Right lobe of liver (tissue), 6 donors: ENCODE measurements around the gene HOXA1. TPM values are rescaled to one million over a fixed set of nuclear protein-coding genes. Genes with fewer than 3 reads are reported as not detected.

ENCODE experiments used
- ATAC-seq, 4 donors: fragments of 200-7000 bp; cut with Tn5 transposase; one replicate each; pipeline ENCODE4 v1.9.1; 2020; ENCODE audit warnings: mild to moderate bottlenecking in 4 of 4, moderate library complexity in 4 of 4
- DNase-seq, 3 donors: peaks; one replicate each; pipeline ENCODE4 v3.0.0-alpha.2; 2020
- H3K27ac ChIP-seq, 3 donors: fragments of 200-600 bp; one replicate each; pipeline ENCODE4 v1.8.0; 2022
- H3K27me3 ChIP-seq, 2 donors: fragments of 200-600 bp; one replicate each; pipeline ENCODE4 v1.8.0; 2022
- H3K36me3 ChIP-seq, 4 donors: fragments of 200-600 bp; sonication (generic) in 1 of 4; one replicate each; pipeline versions ENCODE4 v1.5.1 to v1.8.0; 2017 to 2022; ENCODE audit warnings: control low read depth in 1 of 4
- H3K4me1 ChIP-seq, 4 donors: fragments of 200-600 bp; sonication (generic) in 1 of 4; one replicate each; pipeline versions ENCODE4 v1.5.1 to v1.8.0; 2017 to 2022; ENCODE audit warnings: control low read depth in 1 of 4
- H3K4me3 ChIP-seq, 3 donors: fragments of 200-600 bp; one replicate each; pipeline ENCODE4 v1.8.0; 2022
- H3K9me3 ChIP-seq, 4 donors: fragments of 200-600 bp; sonication (generic) in 1 of 4; one replicate each; pipeline versions ENCODE4 v1.5.1 to v1.8.0; 2017 to 2022; ENCODE audit warnings: control low read depth in 1 of 4
- POLR2A ChIP-seq: fragments of 450-650 bp; IDR thresholded peaks from one replicate; pipeline ENCODE4 v1.6.1; 2017; ENCODE audit warnings: antibody characterized with exemption, mild to moderate bottlenecking
- WGBS: methylation state at CpG from one replicate; pipeline ENCODE4 v1.1.6; 2018; ENCODE audit warnings: low coverage, low lambda C conversion rate; ENCODE audit not compliant: insufficient coverage; ENCODE audit errors: missing lambda C conversion rate; 5-methylcytosine and 5-hydroxymethylcytosine counted together
- intact Hi-C, 2 donors: fragments of 100-400 bp; cut with DNase I; formaldehyde crosslinking; loops; one replicate each; pipeline versions ENCODE4 v1.11.2 to v1.14.1; 2022
- total RNA-seq, 6 experiments: library from RNA; depleted of rRNA in 2 of 6; stranded (reverse); fragments of >200 nt in 2 of 6; fragmentation: NEBNext Ultra II Directional in 3 of 6; extraction: Animal tissue kit (Norgen Biotek cat#: 25700) in 3 of 6; gene quantifications; one replicate each; pipeline versions ENCODE4 v1.1.0 to v1.2.4, GENCODE V29; 2016 to 2023
- TF ChIP-seq, protein P1 (sequence below), 4 donors: fragments of 200-600 bp in 3 of 4; fragments of 450-650 bp in 1 of 4; IDR thresholded peaks; one replicate each; pipeline versions ENCODE4 v1.5.1 to v1.8.0; 2016 to 2022; ENCODE audit warnings: antibody characterized with exemption in 4 of 4, mild to moderate bottlenecking in 2 of 4
- donor health status: DM: no; HTN: yes; CAD: no.
- donor health status: DM: no; HTN: no; CAD: no.
- donor health status: DM: no; HTN: no; CAD: no.
- donor health status: DM: no; HTN: yes; CAD: no.
- donor health status: DM: no; HTN: yes; CAD: no.

HOXA1 gene
- total RNA-seq, 6 experiments from 2014 or later: 0.09 to 0.31 (median 0.17) TPM; not detected in 1

DNA sequence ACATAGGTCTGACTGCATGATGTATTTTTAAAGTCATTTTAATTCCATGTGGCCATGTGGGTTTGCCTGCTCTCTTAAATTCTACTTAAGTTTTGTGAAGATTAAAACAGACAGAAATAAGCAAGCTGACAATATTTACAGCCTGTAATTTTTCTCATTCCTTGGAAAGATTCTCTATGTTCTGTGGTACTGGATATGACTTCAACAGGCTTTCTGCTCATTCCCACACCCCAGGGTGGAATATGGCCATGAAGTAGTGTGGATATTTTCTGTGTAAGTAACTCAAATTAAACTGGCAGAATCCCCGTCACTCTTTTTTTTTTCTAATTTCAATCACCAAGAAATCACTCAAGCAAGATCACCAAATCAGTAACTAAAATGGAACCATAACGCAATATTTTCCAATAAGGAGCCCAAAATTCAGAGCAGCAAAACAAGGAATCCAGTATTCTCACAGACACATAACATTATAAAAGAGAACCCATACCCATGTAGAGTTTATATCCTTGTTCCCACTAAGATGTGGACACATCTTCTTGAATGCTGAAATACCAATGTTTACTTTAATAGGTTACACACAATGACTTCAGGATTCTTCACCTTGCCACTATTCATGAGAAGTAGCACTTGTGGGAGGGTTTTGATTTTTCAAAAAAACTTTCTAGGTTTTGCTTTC lies 42.0 kb upstream of the HOXA1 start:
- no peak overlapping the region for H3K4me3 ChIP-seq
- intact Hi-C loops: no loop called here
- ATAC-seq (no peak), DNase-seq (no peak)
- no peak for TF ChIP-seq POLR2A
- TF ChIP-seq, protein P1, sequence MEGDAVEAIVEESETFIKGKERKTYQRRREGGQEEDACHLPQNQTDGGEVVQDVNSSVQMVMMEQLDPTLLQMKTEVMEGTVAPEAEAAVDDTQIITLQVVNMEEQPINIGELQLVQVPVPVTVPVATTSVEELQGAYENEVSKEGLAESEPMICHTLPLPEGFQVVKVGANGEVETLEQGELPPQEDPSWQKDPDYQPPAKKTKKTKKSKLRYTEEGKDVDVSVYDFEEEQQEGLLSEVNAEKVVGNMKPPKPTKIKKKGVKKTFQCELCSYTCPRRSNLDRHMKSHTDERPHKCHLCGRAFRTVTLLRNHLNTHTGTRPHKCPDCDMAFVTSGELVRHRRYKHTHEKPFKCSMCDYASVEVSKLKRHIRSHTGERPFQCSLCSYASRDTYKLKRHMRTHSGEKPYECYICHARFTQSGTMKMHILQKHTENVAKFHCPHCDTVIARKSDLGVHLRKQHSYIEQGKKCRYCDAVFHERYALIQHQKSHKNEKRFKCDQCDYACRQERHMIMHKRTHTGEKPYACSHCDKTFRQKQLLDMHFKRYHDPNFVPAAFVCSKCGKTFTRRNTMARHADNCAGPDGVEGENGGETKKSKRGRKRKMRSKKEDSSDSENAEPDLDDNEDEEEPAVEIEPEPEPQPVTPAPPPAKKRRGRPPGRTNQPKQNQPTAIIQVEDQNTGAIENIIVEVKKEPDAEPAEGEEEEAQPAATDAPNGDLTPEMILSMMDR (IDR thresholded peaks at IDR 0.05): no peak
- H3K27ac ChIP-seq: no peak overlapping the region
- no peaks in the 10 kb centered on the region for H3K4me1 ChIP-seq
- H3K36me3 ChIP-seq: no peaks in the 10 kb centered on the region
- peaks cover 5 to 47% of the 10 kb centered on the region in 2 donors for H3K27me3 ChIP-seq
- 59% methylated on average over 2 of the region's 2 CpGs for WGBS
- H3K9me3 ChIP-seq: no peaks in the 10 kb centered on the region

DNA sequence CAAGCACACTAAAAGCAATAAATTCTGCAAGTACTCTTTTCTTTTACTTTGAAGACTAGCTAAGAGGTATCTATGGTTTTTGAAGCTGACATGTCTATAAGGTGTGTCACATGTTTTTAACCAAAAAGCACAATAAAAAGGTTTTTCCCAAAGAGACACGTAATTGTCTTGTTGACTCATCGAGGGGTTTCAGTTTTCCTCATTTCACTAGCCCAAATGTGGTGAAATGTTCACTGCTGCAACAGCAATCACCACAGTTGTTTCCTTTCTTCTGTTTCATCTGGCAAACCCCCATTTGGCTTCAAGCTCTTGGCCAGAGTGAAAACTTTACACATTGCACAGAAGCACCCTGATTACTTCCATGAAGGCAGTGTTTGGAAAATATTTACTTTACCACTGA lies 38.6 kb upstream of the HOXA1 start:
- Histone ChIP-seq H3K27me3 (peaks cover 3 to 34% of the 10 kb centered on the region in 2 donors), H3K4me3 (no peak overlapping the region), H3K9me3 (no peaks in the 10 kb centered on the region), H3K27ac (no peak overlapping the region), H3K36me3 (no peaks in the 10 kb centered on the region), H3K4me1 (no peaks in the 10 kb centered on the region)
- DNase-seq: no peak
- TF ChIP-seq, protein P1 (IDR thresholded peaks at IDR 0.05): no peak
- TF ChIP-seq POLR2A: no peak
- no peak for ATAC-seq
- intact Hi-C loops: no loop called here
- WGBS: 20% methylated on average over 2 of the region's 2 CpGs

DNA sequence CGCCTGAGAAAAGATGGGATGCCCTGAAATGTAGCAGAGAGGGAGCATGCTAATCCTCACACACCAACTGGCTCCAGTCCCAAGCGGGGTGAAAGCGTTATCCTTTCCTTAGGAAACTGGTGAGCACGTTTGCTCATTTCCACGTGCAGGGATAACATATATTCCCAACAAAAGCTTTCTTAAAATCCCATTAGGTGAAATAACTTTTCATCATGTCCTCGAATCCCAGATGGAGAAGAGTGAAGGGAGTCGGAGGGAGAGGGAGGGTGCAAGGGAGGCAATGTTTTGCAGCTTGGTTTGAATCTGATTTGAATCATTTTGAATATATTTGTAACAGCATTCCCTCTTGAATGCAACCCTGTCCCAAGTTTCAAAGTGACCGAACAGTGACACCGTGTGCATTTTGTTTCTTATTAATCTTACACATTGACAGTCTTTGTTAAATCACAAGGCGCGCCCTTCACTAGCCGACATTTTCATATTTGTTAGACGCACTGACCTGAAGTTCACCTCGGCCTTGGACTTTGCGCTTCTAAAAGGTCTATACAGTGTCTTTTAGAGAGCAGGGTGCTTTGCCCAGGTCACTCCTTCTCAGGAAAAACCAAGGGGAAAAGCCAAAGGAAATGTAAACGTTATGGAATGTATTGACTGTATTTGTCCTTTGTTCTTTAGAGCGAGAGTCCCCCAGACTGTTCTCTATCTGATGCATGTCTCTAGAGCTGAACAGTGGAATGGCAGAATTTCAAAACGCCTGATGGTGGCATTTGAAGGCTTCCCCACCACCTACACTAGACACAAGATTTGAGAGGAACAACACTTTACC lies 37.8 kb upstream of the HOXA1 start:
- WGBS: 30% methylated on average over 18 of the region's 18 CpGs
- DNase-seq (no peak), ATAC-seq (no peak)
- intact Hi-C loops: no loop called here
- Histone ChIP-seq H3K27ac (no peak overlapping the region), H3K27me3 (peaks cover 0 to 31% of the 10 kb centered on the region in 2 donors), H3K4me3 (no peak overlapping the region), H3K36me3 (no peaks in the 10 kb centered on the region), H3K4me1 (no peaks in the 10 kb centered on the region), H3K9me3 (no peaks in the 10 kb centered on the region)
- TF ChIP-seq, protein P1 (IDR thresholded peaks at IDR 0.05): no peak
- no peak for TF ChIP-seq POLR2A

DNA sequence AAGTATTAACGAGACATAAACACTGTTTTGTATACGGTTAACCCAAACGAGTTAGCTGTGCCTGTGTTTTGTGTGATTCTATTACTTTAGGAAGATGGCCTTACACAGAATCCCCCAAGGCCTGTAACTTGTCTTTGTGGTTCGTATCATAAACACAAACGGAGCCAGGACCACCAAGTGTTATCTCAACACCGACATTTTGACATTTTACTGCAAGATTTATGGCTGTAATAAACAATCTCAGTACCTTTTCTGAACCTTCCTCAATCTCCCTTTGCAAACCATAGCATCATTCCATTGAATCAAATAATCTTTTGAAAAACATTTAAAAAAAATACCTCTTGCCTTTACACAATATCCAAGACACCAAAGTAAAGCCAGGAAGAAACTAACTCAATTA lies 37.2 kb upstream of the HOXA1 start:
- peaks cover 0 to 27% of the 10 kb centered on the region in 2 donors for H3K27me3 ChIP-seq
- no peak overlapping the region for H3K4me3 ChIP-seq
- no peak for ATAC-seq
- H3K27ac ChIP-seq: no peak overlapping the region
- no peak for TF ChIP-seq POLR2A
- TF ChIP-seq, protein P1 (IDR thresholded peaks at IDR 0.05): no peak
- H3K9me3 ChIP-seq: no peaks in the 10 kb centered on the region
- intact Hi-C loops: no loop called here
- no peaks in the 10 kb centered on the region for H3K36me3 ChIP-seq
- 30% methylated on average over 6 of the region's 6 CpGs for WGBS
- DNase-seq: no peak
- no peaks in the 10 kb centered on the region for H3K4me1 ChIP-seq
